Measurements from ENCODE around the gene ZNF184.

Gene ZNF184

DNA sequence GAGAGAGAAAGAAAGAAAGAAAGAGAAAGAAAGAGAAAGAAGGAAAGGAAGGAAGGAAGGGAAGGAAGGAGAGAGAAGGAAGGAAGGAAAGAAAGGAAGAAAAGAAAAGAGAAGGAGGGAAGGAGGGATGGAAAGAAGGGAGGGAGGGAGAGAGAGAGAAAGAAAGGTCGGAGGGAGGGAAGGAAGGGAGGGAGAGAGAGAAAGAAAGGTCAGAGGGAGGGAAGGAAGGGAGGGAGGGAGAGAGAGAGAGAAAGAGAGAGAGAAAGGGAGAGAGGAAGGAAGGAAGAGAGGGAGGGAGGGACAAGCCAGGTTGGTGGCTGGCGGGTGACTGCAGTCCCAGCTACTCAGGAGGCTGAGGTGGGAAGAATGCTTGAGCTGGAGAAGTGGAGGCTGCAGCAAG, 27.3 kb upstream of the ZNF184 start:
- Mint-ChIP-seq H3K9me3 (peaks cover 2% of the 10 kb centered on the region), H3K27me3 (peaks cover 32% of the 10 kb centered on the region), H3K36me3 (ENCODE audit: low read depth) (peaks cover 3% of the 10 kb centered on the region), H3K4me1 (ENCODE audit: low read depth) (peaks cover 33% of the 10 kb centered on the region), H3K4me3 (no peak overlapping the region), H3K27ac (no peak overlapping the region)
- DNase-seq, result no peak

DNA sequence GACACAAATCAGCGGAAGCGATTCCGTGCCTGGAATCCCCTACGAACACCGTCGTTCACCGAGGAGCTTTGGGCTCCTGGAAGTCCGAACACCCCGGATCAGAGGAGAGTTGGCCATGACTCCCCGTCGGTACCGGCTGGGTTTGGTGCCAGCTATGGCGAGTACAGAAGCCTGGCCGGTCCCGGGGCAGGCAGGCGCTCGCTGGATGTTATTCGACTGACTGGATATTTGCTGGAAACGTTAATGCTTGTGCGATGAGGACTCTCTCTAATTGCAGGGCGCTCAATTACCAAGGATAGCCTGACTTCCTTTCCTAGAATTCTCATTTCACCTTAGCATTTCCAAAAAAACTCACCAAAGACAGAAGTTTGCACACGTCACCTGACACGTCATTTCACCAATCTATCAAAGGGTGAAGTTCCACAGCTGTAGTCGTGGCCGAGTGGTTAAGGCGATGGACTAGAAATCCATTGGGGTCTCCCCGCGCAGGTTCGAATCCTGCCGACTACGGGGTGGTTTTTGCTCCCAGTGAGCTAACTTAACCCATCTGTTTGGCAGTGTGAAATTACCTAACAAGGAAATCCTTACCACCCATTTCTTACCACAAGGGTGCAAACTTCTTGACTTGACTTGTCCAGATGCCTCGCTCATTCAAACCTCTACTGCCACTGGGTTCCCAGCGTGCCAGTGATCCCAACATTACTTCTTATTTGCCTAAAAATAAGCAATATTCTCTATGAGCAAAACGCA, 22.7 kb upstream of the ZNF184 start:
- peak; percentile 87 for DNase-seq
- Mint-ChIP-seq H3K9me3 (peaks cover 2% of the 10 kb centered on the region), H3K4me1 (ENCODE audit: low read depth) (peaks cover 14% of the 10 kb centered on the region), H3K27ac (peak overlapping the region; percentile 87), H3K36me3 (ENCODE audit: low read depth) (peaks cover 4% of the 10 kb centered on the region), H3K4me3 (peak overlapping the region; percentile 83), H3K27me3 (peaks cover 59% of the 10 kb centered on the region)

DNA sequence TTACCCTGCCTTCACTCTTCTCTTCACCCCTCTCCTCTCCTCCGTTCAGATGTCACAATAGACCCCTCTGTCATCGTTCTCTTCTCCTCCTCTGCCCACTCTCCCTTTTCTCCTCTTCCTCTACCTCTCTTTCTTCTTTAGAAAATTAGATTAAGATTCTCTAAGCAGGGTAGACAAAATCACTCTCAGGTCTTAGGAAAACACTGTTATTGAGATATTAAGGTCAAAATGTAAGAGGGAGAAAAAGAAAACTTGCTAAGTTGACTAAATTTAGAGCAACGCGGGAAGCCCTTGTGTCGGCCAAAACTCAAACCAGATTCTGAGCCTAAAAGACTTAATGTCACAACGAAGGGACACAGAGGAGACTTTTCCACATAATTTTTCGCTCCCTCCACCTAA, 22.1 kb upstream of the ZNF184 start:
- no peak for DNase-seq
- H3K27me3 Mint-ChIP-seq, result peaks cover 57% of the 10 kb centered on the region
- peak overlapping the region; percentile 83 for H3K4me3 Mint-ChIP-seq
- peak overlapping the region; percentile 87 for H3K27ac Mint-ChIP-seq
- peaks cover 14% of the 10 kb centered on the region for H3K4me1 Mint-ChIP-seq (ENCODE audit: low read depth)
- H3K9me3 Mint-ChIP-seq, result peaks cover 2% of the 10 kb centered on the region
- peaks cover 4% of the 10 kb centered on the region for H3K36me3 Mint-ChIP-seq (ENCODE audit: low read depth)

DNA sequence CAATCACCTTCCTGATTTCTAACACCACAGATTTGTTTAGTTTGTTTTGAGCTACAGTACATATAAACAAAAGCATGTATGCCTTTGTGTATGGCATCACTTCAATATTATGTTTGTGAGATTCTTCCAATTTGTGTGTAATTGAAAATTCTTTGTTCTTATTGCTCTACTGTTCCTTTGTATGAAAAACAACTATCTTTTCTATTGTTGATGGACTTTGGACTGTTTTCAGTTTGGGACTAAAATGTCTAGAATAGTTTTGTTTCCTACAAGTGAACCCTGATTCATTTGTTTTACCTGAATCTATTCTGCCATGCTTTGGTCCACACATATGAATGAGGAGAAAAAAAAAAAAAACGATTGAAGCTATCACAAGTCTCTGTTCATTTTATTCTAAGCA, 21.2 kb upstream of the ZNF184 start:
- no peak for DNase-seq
- Mint-ChIP-seq H3K27ac (no peak overlapping the region), H3K27me3 (peaks cover 52% of the 10 kb centered on the region), H3K9me3 (peaks cover 2% of the 10 kb centered on the region), H3K4me3 (no peak overlapping the region), H3K36me3 (ENCODE audit: low read depth) (peaks cover 4% of the 10 kb centered on the region), H3K4me1 (ENCODE audit: low read depth) (peaks cover 14% of the 10 kb centered on the region)

DNA sequence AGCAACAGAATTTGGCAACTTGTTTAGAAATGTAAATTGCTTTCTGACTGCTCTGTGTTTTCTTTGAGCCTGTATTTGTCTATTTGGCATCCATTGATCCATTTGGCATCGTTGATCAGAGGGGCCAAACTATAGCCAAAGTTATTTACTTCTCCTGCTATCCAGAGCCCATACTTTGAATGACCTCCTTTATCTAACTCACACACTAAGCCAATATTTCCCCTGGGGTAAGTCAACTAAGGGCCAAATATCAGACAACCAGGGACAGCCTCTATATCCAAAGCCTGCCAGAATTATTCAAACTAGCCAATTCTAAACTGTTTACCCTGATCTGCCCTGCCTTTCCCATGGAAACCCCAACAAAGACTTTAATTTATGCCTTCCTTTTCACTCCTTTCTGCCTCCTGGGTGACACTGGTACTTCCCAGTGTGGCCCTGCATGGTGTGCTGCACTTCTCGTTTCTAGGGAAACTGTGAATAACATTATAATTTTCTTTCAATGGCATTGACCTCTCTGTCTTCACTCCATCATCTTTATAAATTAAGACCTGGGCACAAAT, 19.8 kb upstream of the ZNF184 start:
- H3K4me1 Mint-ChIP-seq (ENCODE audit: low read depth), result peaks cover 14% of the 10 kb centered on the region
- peaks cover 41% of the 10 kb centered on the region for H3K27me3 Mint-ChIP-seq
- no peak for DNase-seq
- no peak overlapping the region for H3K4me3 Mint-ChIP-seq
- H3K27ac Mint-ChIP-seq, result no peak overlapping the region
- peaks cover 4% of the 10 kb centered on the region for H3K36me3 Mint-ChIP-seq (ENCODE audit: low read depth)
- H3K9me3 Mint-ChIP-seq, result peaks cover 2% of the 10 kb centered on the region

DNA sequence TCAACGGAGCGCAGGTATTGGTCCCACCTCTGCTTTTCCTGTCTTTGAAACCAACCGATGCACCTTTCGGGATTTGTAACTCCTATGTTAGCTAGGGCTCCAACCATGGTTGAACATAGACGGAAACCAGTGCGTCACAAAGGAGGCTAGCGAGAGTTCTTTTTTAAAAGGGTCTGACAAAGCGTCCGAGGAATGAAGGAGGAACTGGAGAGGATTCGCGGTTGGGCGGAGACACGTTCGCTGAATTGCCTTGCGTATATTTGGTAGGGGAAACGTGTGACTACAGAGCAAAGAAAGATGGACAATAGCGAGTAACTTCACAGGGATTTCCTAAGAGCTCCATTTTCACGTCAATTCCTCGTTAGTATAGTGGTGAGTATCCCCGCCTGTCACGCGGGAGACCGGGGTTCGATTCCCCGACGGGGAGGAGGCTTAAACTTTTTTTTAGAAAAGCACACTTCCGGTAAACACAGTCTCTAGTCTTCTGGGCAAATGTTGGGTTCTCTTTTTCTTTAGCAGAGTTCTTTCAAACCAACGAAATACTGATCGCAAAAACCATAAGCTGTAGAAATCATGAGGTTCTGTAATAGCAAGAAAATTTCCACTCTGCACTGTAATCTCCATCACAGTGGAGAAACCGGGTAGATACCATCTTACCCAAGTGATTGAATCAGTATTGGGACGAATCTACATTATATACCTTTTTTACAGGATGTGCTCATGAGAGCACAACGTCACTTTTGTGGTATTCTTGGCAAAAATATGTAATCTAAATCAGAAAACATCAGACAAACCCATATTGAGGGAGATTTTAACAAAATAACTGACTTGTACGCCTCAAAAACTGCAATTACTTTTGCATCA, 6.6 kb upstream of the ZNF184 start:
- Mint-ChIP-seq H3K27me3 (no peaks in the 10 kb centered on the region), H3K4me3 (no peak overlapping the region), H3K9me3 (no peaks in the 10 kb centered on the region), H3K36me3 (ENCODE audit: low read depth) (no peaks in the 10 kb centered on the region), H3K4me1 (ENCODE audit: low read depth) (peaks cover 7% of the 10 kb centered on the region), H3K27ac (no peak overlapping the region)
- DNase-seq, result peak; percentile 92

DNA sequence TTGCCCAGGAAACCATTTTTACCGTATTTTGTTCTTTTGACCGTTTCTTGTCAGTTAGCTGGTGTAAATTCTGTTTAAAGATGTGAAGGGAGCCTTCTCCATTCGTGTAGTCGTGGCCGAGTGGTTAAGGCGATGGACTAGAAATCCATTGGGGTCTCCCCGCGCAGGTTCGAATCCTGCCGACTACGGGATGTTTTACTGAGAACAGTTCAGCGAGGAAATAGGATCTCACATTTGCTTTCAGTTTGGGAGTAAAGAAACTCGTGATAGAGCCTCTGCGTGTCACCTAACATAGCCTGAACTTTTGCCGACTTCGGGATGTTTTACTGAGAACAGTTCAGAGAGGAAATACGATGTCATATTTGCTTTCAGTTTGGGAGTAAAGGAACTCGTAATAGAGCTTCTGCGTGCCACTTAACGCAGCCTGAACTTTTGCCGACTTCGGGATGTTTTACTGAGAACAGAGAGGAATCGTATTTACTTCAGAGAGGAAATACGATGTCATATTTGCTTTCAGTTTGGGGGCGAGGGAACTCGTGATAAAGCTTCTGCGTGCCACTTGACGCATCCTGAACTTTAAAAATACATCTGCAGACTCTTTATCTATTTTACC, 5.9 kb upstream of the ZNF184 start:
- H3K27ac Mint-ChIP-seq, result no peak overlapping the region
- no peak overlapping the region for H3K4me3 Mint-ChIP-seq
- H3K36me3 Mint-ChIP-seq (ENCODE audit: low read depth), result no peaks in the 10 kb centered on the region
- peak; percentile 92 for DNase-seq
- H3K4me1 Mint-ChIP-seq (ENCODE audit: low read depth), result peaks cover 7% of the 10 kb centered on the region
- H3K9me3 Mint-ChIP-seq, result no peaks in the 10 kb centered on the region
- no peaks in the 10 kb centered on the region for H3K27me3 Mint-ChIP-seq

DNA sequence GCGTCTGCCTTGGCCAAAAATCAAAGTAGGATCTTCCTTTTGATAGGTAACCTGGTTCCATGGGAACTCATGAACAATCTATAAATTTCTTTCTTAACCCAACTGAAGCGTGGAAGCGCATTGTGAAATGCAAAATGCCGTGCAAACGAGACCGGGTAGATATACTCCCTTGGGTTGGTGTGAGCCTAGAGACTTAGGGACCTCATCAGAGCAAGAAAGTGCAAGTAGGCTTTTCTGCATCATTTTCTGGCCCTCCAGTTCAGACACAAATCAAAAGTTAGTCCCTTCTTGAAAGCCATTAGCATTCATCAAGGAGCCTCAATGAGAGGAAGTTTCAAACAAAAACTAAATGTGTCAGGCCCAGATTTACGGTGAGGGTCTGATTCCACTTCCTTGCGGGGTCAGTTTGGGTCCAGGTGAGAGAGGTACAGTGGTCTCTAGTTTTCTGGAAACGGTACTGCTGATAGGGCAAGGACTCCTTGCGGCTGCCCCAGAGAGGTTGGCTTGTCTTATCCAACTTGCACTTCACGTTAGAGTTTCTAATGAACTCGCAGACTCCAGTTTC, 5.3 kb upstream of the ZNF184 start:
- no peak for DNase-seq
- Mint-ChIP-seq H3K27ac (no peak overlapping the region), H3K4me3 (no peak overlapping the region), H3K4me1 (ENCODE audit: low read depth) (peaks cover 7% of the 10 kb centered on the region), H3K9me3 (no peaks in the 10 kb centered on the region), H3K27me3 (no peaks in the 10 kb centered on the region), H3K36me3 (ENCODE audit: low read depth) (peaks cover 2% of the 10 kb centered on the region)

DNA sequence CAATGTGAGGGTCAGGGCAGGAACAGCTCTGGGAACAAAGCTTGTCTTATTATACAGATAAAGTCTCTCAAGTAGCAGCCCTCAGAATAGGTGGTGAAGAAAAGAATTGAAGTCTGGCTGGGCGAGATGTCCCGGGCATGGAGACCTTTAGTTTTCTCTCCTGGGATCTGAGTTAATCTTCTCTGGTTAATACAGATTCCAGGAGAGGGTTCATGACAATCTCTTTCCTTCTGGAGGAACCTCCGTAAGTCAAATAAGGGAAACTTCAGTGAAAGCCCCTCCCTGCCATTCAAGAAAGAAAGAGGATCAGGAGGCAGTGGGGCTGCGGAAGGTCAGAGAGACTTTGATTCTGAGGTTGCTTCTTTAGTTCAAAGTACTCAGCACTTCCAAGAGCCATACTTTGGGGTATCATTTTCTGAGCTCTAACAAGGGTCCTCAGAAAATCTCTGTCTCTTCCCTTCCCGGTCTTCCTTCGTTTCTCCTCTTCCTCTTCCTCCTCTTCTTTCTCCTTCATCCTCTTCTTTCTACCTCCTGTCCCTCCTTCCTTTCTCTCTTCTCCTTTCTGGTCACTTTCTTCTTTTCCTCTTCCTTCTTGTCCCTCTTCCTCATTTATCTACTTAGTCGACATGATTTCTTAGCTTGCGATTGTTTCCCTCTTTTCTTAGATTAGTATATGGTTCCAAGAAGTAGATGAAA, 4.6 kb upstream of the ZNF184 start:
- no peaks in the 10 kb centered on the region for H3K27me3 Mint-ChIP-seq
- no peak overlapping the region for H3K27ac Mint-ChIP-seq
- H3K36me3 Mint-ChIP-seq (ENCODE audit: low read depth), result peaks cover 9% of the 10 kb centered on the region
- no peak for DNase-seq
- H3K4me3 Mint-ChIP-seq, result no peak overlapping the region
- peaks cover 7% of the 10 kb centered on the region for H3K4me1 Mint-ChIP-seq (ENCODE audit: low read depth)
- no peaks in the 10 kb centered on the region for H3K9me3 Mint-ChIP-seq

DNA sequence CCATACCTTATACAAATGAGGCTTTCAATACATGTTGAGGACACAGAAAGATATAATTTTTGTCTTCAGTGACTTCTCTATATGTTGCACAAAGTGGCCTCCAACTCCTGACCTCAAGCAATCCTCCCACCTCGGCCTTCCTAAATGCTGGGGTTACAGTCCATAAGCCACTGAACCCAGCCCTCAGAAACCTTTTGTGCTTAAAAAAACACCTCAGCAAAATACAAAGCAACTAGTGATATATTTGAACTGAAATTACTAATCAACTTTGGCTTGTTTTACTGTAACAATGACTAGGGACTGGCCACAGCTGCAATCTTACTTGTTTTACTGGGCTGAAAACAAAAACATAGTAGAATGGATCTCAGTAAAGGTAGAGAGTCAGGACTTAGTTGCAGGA, 3.2 kb upstream of the ZNF184 start:
- DNase-seq, result no peak
- Mint-ChIP-seq H3K9me3 (no peaks in the 10 kb centered on the region), H3K27ac (no peak overlapping the region), H3K4me3 (no peak overlapping the region), H3K36me3 (ENCODE audit: low read depth) (peaks cover 20% of the 10 kb centered on the region), H3K4me1 (ENCODE audit: low read depth) (peaks cover 19% of the 10 kb centered on the region), H3K27me3 (no peaks in the 10 kb centered on the region)

DNA sequence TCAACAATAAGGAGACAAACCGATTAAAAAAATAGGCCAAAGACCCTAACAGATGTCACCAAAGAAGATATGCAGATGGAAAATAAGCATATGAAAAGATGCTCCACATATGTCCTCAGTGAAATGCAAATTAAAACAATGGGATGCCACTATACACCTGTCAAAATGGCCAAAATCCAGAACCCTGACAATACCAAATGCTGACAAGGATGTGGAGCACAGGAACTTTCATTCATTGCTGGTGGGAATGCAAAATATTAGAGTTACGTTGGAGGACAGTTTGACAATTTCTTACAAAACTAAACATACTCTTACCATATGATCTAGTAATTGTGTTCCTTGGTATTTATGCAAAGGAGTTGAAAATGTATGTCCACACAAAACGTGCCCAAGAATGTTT, 1.8 kb upstream of the ZNF184 start:
- no peaks in the 10 kb centered on the region for H3K27me3 Mint-ChIP-seq
- no peak overlapping the region for H3K27ac Mint-ChIP-seq
- H3K36me3 Mint-ChIP-seq (ENCODE audit: low read depth), result peaks cover 30% of the 10 kb centered on the region
- H3K4me3 Mint-ChIP-seq, result no peak overlapping the region
- no peaks in the 10 kb centered on the region for H3K9me3 Mint-ChIP-seq
- peaks cover 31% of the 10 kb centered on the region for H3K4me1 Mint-ChIP-seq (ENCODE audit: low read depth)
- no peak for DNase-seq

DNA sequence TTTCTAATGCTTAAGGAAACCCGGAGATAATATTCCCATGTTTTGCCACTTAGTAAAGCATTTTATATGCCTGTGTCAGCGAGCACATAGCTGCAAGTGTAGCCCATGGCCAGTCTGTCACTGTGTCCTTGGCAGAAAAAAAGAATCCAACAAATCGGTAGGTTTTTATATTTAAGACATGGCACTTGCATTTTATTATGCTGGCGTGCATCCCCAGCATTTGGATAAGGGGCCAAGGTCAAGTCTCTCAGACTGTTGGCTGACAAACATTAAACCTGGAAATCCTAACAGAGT, 1.2 kb upstream of the ZNF184 start:
- Mint-ChIP-seq H3K4me1 (ENCODE audit: low read depth) (peaks cover 34% of the 10 kb centered on the region), H3K36me3 (ENCODE audit: low read depth) (peaks cover 36% of the 10 kb centered on the region), H3K27ac (peak overlapping the region; percentile 5), H3K9me3 (no peaks in the 10 kb centered on the region), H3K4me3 (peak overlapping the region; percentile 96), H3K27me3 (no peaks in the 10 kb centered on the region)
- DNase-seq, result no peak

DNA sequence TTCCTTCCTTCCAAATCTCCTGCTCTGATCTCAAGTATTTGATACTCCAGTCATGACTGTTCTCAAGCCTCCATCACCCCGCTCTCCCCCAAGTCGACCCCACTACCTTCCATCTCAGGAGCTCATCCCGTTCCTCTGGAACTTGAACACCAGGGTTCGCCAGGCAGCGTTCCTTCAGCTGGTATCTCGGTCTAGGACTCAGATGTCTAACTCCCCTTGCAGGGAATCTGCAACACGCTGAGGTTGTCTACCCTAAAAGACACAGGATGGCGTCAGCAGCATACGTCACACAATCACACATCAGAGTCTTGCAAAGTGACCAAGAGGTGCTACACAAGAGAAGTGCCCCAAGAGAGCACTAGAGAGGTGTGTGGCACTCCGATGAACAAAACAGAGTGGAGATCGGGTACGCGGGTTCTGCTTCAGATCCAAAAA, 706 bp downstream of the ZNF184 start:
- peaks cover 49% of the 10 kb centered on the region for H3K4me1 Mint-ChIP-seq (ENCODE audit: low read depth)
- peaks cover 55% of the 10 kb centered on the region for H3K36me3 Mint-ChIP-seq (ENCODE audit: low read depth)
- H3K27me3 Mint-ChIP-seq, result no peaks in the 10 kb centered on the region
- H3K4me3 Mint-ChIP-seq, result peak overlapping the region; percentile 96
- no peaks in the 10 kb centered on the region for H3K9me3 Mint-ChIP-seq
- DNase-seq, result no peak
- H3K27ac Mint-ChIP-seq, result peak overlapping the region; percentile 98

Measured in activated T-cell treated with anti-CD3 and anti-CD28 coated beads, Interleukin-2, amount 50 U/mL, for 24 hours (primary cell).